H1 (cell line): Measurements from ENCODE around the gene CEP41.

Experiments used
- SRF ChIP-seq: IDR thresholded peaks from 2 replicates; pipeline ENCODE4 v1.6.1; 2011; ENCODE audit warnings: mild to moderate bottlenecking, low read depth, low read length, moderate library complexity
- TBP ChIP-seq: IDR thresholded peaks from 2 replicates; pipeline ENCODE4 v1.6.1; 2011; ENCODE audit warnings: low read depth, low read length, improper control_type of control experiment

GRCh38 chr7:130490311-130490791 lies 49.5 kb upstream of the CEP41 start:
- TF ChIP-seq SRF = no peak
- TF ChIP-seq TBP = no peak
